ENCODE results near the gene KLHL29. TPM values are rescaled to one million over a fixed set of nuclear protein-coding genes. Genes with fewer than 3 reads are reported as not detected.
A peak's percentile ranks its signal among the peaks of the same experiment; 100 is the strongest.

The KLHL29 gene
- total and polyA plus RNA-seq, 10 of the 15 experiments (the other 5 are each of a cell fraction or from before 2014, with no cell fraction given): 1.4 to 19.5 (median 6.1) TPM

DNA sequence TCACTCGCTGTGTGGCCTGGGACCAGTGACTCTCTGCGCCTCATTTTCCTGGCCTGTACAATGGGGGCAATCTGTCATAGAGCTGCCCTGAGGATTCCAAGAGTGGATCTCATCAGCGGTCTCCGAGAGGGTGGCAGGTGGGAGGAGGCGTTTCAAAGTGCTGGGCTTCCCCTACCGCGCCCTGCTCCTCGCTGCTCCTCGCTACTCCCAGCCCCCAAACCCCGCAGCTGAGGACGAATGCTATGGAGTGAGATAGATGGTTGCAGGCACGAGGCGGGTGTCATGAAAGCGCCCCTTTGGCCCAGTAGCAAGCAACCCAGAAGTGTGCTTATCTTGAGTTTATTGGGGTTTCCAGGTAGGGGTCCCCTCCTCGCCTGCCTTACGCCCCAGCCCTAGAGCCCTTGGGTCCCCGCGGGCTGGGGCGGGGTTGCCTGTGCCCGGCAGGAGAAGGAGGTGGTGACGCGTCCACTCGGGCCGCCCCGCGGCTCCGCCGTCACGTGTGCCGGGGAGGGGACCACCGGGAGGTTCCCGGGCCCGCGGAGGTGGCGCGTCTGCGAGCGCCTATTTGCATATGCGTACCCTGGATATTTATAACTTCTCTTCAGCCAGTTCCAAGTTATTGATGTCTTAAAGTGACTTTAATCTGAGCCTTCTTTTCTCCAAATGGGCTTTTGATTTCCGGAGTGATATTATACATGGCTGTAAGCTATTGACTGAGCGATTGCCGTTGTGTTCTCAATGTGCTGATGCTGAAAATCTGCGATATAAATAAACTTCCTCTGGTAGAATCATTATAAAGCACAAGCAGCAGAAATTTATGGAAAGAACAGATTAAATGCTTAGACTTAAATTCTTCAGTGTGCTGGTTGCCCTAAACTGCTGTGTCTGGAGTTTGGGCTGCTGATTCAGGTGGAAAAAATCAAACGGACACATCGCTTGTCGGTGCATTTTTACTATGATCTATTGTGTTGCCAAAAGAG is 278.3 kb downstream of the KLHL29 start:
- Histone ChIP-seq H3K36me3 (ENCODE audit: control insufficient read depth in 2 of 2, insufficient read depth in 2 of 2, low read length in 1 of 2) (no peaks in the 10 kb centered on the region), H3K9me3 (replicated peaks; ENCODE audit: control insufficient read depth, insufficient read depth, low read length) (no peaks in the 10 kb centered on the region), H3K4me1 (ENCODE audit: control insufficient read depth, insufficient read depth, low read length) (peaks cover under 1% of the 10 kb centered on the region; the same call in 1 of the 2 replicates), H3K79me2 (ENCODE audit: control insufficient read depth, insufficient read depth, low read length) (no peaks in the 10 kb centered on the region), H3K4me3 (no peak overlapping the region), H3K27me3 (replicated peaks in 1 of 2; ENCODE audit: control insufficient read depth in 2 of 2, insufficient read depth in 2 of 2, low read length in 1 of 2) (no peaks in the 10 kb centered on the region), H4K20me1 (ENCODE audit: control insufficient read depth, insufficient read depth) (no peaks in the 10 kb centered on the region), H3K4me2 (ENCODE audit: control insufficient read depth, insufficient read depth) (no peak overlapping the region), H2AFZ (ENCODE audit: control insufficient read depth, low read depth, low read length) (no peak overlapping the region), H3K9ac (ENCODE audit: control insufficient read depth, insufficient read depth, low read length) (no peak overlapping the region), H3K27ac (ENCODE audit: control insufficient read depth, insufficient read depth) (no peak overlapping the region)
- WGBS (ENCODE audit: insufficient coverage, insufficient replicate concordance, low lambda C conversion rate, missing lambda C conversion rate): 50% methylated on average over 44 of the region's 46 CpGs
- intact Hi-C loops (cut with micrococcal nuclease; ENCODE audit: unreplicated experiment): no loop called here
- TF ChIP-seq, protein P1, sequence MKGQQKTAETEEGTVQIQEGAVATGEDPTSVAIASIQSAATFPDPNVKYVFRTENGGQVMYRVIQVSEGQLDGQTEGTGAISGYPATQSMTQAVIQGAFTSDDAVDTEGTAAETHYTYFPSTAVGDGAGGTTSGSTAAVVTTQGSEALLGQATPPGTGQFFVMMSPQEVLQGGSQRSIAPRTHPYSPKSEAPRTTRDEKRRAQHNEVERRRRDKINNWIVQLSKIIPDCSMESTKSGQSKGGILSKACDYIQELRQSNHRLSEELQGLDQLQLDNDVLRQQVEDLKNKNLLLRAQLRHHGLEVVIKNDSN (IDR thresholded peaks at IDR 0.05; ENCODE audit: borderline replicate concordance, extremely low read length, insufficient read depth, low read depth, low read length): peak; percentile 24
- TF ChIP-seq, protein P2, sequence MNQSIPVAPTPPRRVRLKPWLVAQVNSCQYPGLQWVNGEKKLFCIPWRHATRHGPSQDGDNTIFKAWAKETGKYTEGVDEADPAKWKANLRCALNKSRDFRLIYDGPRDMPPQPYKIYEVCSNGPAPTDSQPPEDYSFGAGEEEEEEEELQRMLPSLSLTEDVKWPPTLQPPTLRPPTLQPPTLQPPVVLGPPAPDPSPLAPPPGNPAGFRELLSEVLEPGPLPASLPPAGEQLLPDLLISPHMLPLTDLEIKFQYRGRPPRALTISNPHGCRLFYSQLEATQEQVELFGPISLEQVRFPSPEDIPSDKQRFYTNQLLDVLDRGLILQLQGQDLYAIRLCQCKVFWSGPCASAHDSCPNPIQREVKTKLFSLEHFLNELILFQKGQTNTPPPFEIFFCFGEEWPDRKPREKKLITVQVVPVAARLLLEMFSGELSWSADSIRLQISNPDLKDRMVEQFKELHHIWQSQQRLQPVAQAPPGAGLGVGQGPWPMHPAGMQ (IDR thresholded peaks at IDR 0.05; ENCODE audit: borderline replicate concordance): no peak
- TF ChIP-seq STAT1 (conservative IDR thresholded peaks at IDR 0.05) (no peak), ASH2L (IDR thresholded peaks at IDR 0.05; ENCODE audit: borderline replicate concordance, low read depth) (no peak), ATF7 (IDR thresholded peaks at IDR 0.05; ENCODE audit: low read depth) (no peak), ETV6 (conservative IDR thresholded peaks at IDR 0.05 in 1 of 2, IDR thresholded peaks at IDR 0.05 in 1 of 2; ENCODE audit: borderline replicate concordance in 1 of 2, low read depth in 1 of 2) (no peak)
- ATAC-seq: no peak
- no peak for DNase-seq (ENCODE audit: low read depth, low spot score)
- in situ Hi-C loops (cut with MboI): no loop called here
- POLR2A ChIA-PET: no interaction called here
- SMC1A ChIA-PET (ENCODE audit: uncharacterized antibody, unreplicated experiment): no interaction called here
- BruUV-seq (replicated peaks): no TSS peak
- no peak for FAIRE-seq
- RAD21 ChIA-PET (ENCODE audit: unreplicated experiment): no interaction called here
- CTCF ChIA-PET: no interaction called here
